ENCODE measurements around the gene PRSS16.

PRSS16 gene

DNA sequence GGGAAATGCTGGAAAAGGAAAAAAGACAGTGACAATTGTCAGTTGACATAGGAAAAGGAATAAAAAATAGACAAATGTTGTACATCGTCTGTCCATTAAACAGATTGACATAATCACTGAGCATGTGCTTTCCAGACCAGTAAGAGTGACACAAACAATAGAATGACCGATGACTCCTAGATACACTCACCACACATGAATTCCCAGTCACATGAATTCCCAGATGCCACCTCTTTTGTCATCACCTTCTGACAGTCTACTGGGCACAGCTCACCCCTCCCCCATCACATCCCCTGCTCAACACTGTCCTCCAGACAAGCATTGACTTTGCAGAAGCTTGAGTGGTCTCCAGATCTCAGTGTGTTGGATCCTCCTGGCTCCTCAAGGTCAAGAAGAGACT lies 38.6 kb downstream of the PRSS16 start:
- no peak for DNase-seq

DNA sequence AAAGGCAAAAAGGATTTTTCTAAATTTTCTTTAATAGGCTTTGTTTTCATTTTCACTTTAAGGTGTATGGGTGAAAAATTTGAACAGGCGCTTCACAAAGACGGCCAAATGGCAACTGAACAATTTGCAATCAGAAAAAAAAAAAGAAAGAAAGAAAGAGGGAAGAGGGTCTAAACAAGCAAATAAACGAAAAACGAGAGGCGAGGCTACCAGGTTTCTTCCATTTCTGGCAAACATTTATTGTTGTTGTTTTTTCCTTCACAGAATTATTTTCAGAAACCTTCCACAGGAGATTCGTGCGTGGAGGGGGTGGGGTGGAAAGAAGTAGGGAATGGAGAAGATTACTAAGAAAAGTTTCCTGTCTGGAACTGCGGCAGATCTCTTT lies 40.2 kb downstream of the PRSS16 start:
- DNase-seq: no peak

DNA sequence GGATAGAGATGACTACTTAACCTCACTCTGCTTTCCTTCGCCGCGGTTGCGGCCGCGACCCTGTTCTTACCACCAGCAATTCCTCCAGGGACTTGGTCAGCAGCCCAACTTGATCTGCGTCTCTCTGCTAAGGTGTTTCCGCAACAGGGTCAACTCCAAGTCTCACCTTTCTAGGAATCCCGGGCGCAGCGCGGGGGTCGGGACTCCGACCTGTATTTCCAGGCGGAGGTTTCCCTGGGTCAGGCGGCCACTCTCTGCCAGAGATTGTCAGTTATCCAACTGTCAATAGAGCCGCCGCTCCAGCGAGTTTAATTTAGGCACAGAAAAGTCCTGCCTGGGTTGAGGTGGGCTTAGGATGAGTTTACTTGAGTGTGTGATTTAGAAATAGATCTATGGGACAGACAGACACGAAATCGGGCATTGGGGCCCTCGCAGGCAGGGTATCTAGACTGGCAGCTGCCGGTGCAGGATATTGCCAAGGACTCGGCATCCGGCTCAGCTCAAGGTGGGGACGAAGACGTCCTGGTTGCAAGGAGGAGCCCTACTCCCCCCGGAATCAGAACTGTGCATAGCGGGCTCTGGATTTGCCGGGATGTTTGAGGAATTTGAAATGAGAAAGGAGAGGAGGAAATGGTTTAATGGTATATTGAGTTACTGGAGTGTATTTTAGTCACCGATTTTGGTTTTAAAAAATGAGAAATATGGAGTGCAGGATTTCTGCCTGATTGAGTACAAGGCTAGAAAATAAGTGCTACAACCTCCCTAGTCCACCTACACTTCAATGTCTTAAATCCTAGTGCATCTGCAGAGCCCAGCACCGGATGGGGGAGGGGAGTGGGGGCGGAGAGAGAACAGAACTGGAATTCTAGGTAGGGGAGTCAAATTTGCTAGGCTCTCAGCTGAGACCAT lies 40.9 kb downstream of the PRSS16 start:
- DNase-seq: no peak

DNA sequence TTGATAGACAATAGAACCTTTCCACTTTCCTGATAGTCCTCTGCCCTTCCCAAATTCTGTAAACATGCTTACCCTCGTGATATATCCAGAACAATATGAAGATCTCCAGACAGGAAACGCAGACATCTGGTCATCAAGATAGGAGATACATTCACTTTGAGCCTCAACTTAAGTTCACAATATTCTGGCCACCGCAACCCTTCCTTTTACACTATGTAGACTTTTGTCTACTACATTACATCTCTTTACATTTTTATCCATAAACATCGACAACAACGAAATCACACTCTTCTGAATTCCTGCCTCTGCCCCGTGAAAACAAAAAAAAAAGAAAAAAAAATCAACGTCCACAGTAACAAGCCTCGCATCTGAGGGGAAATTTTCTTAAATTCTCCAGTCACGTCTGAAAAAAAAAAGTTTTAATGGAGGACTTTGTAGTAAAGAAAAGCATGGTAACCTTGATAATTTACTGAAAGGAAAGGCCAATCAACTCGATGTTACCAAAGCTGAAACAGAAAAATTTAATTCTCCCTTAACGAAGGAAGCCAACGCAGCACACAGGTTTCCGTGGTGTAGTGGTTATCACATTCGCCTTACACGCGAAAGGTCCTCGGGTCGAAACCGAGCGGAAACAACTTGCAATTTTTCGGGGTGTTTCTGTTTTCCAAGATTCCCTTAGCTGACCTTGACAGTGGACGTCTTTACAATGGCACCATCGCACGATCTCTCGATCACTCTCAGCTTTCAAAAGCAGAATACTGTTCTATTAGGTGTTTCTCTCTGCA lies 42.8 kb downstream of the PRSS16 start:
- no peak for DNase-seq

DNA sequence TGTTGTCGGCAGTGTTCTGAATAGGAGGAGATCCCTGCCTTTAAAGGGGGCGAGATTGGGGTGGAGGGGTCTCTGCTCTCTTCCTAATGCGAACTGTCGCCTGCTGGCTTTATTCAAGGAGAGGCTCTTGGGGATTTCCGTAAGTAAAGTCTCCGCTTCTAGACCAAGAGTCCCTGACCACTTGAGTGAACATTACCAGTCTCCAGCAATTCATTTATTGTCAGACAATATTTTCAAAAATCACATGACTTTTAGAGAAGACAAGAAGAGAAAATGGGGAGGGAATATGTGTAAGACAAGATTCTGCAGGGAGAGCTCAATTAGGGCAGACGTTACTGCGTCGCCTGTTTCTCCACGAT lies 43.3 kb downstream of the PRSS16 start:
- DNase-seq: no peak

DNA sequence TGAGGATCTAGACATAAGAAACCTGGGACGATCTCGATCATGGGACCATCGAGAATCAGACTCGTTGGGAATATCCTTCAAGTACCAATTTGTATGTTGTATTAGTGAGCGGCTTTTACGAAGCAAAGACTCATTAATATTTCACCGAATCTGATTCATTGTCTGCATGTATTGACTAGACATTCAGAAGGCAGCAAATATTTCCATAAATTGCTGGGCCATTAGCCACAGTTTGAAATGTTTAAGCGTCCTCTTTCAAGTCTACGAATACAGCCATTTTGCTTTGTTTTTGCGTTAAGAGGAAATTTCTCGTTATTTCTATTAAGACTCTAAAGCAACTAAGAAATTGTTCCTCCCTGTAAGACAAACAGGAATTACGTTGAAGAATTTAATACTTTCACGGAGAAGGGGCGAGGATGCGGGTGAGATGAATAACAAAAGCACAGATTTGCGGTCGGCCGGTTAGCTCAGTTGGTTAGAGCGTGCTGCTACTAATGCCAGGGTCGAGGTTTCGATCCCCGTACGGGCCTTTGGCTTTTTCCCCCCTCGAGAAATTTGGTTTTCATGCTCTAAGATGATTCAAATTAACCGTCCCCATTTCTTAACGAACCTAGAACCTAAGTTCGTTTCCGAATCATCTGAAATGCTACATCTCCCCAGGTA lies 46.1 kb downstream of the PRSS16 start:
- DNase-seq: no peak

DNA sequence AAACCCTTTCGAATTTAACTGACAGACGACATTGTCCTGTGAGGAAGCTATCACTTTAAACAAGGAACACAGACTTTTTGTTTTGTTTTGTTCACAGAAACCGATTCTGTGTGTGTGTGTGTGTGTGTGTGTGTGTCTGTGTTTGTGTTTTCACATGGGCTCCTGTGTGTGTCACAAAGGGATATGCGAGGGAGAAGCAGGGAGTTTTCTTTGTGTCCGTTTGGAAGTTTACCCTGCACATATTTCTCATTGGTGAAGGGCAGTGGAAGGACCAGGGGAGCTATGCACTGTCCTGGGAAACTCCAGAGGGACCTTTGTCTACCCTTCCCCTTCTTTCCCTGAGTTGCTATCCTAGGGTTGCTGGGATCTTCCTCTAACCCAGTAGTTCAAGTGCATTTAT lies 46.9 kb downstream of the PRSS16 start:
- DNase-seq: no peak

DNA sequence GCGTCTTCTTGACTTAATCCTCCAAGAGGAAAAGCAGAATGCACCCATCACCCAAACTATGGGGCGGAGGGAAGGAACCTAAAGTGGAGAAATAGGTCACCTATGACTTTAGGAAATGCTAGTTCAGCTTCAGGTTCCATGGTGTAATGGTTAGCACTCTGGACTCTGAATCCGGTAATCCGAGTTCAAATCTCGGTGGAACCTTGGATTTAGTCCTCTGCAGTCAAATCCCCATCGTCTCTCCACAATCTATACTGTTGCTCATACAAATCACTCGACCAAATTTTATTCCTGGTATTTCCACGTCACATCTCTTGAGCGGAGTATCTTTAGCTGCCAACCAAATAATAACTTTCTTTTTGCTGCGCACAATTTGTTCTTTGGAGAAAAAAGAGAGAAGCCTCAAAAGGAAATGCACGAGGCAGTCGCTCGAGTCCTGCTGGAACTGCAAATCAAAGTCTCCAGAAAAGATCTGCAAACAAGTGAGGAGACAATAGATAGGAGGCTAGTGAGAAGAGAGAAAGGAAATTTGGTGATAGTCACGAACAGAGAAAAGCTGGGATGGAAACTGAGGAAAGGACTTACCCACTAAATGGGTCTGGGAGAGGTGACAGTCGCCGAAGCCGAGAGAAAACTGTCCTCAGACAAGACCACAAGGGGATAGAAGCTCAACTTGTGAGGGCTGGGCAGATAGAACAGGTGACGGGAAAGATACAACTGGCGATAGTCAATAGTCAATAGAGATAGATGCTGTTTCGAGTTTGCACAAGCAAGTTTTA lies 48.0 kb downstream of the PRSS16 start:
- no peak for DNase-seq

DNA sequence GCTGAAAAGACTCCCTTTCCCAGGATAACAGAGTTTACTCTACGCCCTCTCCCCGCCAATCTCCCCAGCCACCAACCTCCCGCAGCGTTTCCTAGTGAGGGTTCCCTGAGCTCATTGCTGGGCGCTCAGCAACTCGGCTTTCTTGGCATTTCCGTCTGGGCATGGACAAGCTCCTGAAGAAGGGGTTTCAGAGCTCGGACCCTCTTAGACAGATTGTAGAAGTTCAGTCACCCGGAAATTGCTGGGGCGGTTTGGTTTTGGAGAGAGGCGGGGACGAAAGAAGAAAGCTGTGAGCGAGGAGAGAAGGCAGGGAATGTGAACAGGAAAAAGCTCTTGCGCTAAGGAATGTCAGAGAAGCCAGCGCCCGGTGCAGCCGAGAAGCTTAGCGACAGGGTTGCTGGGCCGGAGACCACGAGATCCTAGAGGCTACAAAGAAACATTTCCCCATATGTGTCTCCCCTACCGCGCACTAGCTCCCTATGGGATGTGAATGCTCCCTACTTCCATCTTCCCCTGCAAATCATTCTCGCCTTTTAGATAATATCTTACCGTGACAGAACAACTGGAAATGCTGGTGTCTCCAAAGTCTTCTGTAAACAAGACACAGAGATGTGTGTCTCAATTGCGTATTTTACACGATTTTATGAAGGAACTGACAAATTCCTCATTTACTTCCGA lies 48.7 kb downstream of the PRSS16 start:
- DNase-seq: no peak

DNA sequence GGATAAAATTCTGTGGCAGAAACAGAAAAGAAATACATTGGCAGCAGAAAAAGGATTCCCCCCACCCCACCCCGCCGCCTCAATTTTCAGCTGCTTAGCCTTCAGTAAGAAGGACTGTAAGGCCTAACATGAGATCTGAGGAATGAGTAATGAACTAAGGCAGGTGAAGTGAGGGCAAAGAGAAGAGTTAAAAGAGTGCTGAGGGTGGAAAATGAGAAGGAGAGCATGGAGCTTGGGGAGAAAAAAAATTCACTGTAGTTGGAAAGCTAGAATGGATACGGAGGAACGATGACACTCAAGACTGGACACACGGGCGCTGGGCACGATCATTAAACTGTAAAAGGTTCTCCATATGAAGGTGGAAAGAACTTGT lies 50.0 kb downstream of the PRSS16 start:
- DNase-seq: no peak

DNA sequence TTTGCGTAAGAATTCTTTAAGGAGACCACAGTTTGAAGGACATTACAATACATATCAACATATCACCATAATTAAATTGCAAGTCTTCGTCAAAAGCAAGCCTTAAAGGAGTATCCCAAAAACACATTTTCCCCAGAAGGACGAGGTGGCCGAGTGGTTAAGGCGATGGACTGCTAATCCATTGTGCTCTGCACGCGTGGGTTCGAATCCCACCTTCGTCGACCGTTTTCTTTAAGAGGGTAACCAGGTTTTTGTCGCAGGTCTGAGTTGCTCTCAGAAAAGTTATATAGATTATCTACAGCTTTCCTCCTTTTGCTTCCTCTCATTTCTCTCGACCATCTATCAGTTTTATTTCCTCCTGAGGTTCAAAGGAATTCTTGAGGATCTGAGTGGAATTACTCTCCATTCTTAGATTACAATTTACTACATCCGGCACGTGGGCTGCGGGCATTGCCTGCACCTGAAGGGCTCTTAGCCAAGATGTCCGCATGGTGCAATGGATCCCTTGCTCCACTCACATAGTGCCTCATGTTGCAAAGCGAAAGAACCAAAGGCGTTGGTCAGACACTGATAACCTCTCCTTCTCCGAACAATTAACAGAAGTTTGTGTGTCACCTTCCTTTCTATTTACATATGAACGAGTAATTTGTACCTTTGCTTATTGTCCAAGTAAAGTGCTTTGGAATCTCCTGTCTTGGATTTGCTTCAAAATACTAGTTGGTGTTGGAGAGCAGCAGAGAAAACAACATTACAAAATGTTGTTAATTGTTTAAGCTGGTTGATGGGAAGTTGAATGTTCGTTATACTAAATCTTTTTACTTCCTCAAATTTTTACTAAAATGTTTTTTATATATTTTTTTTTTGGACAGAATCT lies 50.6 kb downstream of the PRSS16 start:
- DNase-seq: no peak

DNA sequence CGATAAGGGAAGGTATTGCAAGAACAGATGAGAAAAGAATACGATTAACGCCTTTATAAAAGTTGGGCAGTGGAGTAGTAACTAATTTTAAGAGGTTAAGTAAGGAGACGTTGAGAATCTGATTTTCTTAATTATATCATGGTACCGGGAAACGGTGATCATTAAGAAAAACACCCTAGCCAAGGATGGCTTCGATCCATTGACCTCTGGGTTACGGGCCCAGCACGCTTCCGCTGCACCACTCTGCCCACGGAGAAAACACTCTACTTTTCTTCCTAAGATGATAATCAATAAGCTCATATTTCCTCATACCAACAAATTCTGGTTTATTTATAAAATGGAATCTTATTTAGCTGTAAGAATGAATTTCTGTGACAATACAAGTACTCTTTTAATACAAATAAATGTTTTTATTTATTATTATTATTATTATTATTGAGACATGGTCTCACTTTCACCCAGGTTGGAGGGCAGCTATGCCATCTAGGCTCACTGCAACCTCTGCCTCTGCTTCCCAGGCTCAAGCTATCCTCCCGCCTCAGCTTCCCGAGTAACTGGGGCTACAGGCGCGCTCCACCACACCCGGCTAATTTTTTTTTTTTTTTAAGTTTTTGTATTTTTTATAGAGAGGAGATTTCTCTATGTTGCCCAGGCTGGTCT lies 56.2 kb downstream of the PRSS16 start:
- no peak for DNase-seq

All from effector CD8-positive, alpha-beta T cell (primary cell).